DMS 273 (cell line): ENCODE results near the gene DNAH11.
A peak's percentile ranks its signal among the peaks of the same experiment; 100 is the strongest.
"Not testable (repeated sequence)": the region's sequence is repeated elsewhere in the genome, so short reads cannot be mapped to it uniquely, and the experiment has no call there.

Experiments
- DNase-seq: peaks from one replicate; lab custom pipeline; 2025; ENCODE audit not compliant: unreplicated experiment; lab: John Stamatoyannopoulos, UW

The DNAH11 gene

GRCh38 chr7:21916176-21916575 lies 373.3 kb downstream of the DNAH11 start:
- DNase-seq = no peak

DNA sequence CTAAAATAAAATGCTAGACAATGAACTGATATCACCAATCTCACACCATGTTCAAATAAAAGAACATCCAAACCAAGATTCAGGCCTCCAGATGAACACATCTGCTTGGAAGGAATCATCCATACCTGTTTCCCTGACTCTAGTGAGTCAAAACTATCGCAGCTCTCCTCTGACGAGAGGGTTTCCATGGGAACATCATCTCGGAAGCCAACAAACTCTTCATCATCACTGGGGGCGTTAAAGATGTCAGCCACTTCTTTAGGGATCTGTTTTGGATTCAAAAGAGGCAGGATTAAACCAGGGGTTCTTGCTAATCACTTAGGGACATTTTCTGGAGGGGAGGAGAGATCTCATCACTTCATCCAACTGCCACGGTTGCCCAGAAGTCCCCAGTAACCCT lies 373.8 kb downstream of the DNAH11 start:
- DNase-seq = no peak

DNA sequence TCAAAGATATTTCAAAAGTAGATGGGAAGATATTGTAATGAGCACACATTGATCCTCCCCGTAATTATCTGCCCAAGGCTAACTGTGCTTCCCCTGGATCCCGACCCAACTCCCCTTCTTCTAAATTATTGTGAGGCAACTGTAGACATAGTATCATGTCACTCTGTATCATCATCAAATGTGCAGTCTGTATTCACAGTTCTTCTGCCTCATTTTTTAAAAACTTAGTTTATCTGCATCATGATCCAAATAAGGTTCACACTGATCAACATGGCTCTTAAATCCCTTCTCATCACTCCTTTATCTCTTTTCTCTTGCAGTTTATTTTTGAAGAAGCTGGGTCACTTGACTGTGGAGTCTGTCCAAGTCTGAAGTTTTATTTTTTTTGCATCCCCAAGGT lies 375.4 kb downstream of the DNAH11 start:
- no peak for DNase-seq

- no peak for DNase-seq
These were observed 378.1 kb downstream of the DNAH11 start for GRCh38 chr7:21920936-21921335.

GRCh38 chr7:21922605-21923004 lies 379.8 kb downstream of the DNAH11 start:
- DNase-seq = no peak

DNA sequence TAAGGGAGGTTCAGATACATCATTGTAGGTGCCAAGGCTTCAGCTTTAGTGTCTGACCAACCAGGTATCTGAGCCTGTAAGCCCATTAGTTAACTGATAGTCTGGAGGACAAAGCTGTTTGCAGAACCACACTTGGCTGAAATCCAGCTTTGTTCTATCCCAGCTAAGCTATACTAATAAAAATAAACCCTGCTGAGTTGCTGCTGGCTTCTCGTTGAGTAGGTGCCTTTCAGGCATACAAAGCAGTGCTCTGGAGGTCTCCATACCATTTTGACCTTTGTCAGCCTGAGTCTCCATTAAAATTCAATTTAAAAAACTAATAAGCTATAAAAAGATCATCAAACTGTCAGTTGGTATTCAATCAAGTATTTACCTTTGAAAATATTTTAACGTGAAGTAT lies 380.8 kb downstream of the DNAH11 start:
- peak; percentile 45 for DNase-seq

DNA sequence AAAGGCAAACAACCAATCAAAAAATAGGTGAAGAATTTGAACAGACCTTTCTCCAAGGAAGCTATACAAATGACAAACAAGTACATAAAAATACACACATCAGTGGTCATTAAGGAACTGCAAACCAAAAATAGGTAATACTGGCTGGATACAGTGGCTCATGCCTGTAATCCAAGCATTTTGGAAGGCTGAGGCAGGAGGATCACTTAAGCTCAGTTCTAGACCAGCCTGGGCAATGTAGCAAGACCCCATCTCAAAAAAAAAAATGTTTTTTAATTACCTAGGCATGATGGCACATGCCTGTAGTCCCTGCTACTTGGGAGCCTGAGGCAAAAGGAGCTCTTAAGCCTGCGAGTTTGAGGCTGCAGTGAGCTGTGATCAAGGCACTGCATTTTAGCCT lies 383.6 kb downstream of the DNAH11 start:
- DNase-seq = no peak

DNA sequence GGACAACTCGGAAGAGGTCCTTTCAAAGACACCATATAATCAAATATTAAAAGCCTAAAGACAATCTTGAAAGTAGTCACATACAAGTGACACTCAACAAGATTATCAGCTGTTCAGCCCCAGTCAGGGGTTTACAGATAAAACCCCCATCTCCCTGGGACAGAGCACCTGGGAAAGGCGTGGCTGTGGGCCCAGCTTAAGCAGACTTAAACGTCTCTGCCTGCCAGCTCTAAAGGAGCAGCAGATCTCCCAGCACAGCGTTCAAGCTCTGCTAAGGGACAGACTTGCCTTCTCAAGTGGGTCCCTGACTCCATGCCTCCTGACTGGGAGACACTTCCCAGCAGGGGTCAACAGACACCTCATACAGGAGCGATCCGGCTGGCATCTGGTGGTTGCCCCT lies 384.9 kb downstream of the DNAH11 start:
- DNase-seq = no peak

GRCh38 chr7:21933293-21933692 lies 390.5 kb downstream of the DNAH11 start:
- DNase-seq = not testable (repeated sequence)

GRCh38 chr7:21934808-21935207 lies 392.0 kb downstream of the DNAH11 start:
- no peak for DNase-seq

DNA sequence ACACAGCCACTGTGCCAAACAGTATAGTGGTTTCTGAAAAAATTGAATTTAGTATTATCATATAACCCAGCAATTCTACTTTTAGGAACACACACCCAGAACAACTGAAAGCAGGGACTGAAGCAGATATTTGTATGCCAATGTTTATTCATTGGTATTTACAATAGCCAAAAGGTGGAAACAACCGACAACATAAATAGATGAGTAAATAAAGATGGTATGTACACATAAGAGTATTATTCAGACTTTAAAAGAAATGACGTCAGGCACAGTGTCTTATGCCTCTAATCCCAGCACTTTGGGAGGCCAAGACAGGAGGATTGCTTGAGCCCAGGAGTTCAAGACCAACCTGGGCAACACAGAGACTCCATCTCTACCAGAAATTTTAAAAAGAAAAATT lies 395.6 kb downstream of the DNAH11 start:
- no peak for DNase-seq

GRCh38 chr7:21939136-21939857 lies 396.5 kb downstream of the DNAH11 start:
- DNase-seq = peak; percentile 55

- DNase-seq = peak; percentile 47
These were observed 397.1 kb downstream of the DNAH11 start for GRCh38 chr7:21939858-21940372.

GRCh38 chr7:21941611-21942141 lies 398.8 kb downstream of the DNAH11 start:
- DNase-seq = peak; percentile 24

GRCh38 chr7:21942955-21943354 lies 400.1 kb downstream of the DNAH11 start:
- no peak for DNase-seq

GRCh38 chr7:21943436-21943835 lies 400.6 kb downstream of the DNAH11 start:
- no peak for DNase-seq

DNA sequence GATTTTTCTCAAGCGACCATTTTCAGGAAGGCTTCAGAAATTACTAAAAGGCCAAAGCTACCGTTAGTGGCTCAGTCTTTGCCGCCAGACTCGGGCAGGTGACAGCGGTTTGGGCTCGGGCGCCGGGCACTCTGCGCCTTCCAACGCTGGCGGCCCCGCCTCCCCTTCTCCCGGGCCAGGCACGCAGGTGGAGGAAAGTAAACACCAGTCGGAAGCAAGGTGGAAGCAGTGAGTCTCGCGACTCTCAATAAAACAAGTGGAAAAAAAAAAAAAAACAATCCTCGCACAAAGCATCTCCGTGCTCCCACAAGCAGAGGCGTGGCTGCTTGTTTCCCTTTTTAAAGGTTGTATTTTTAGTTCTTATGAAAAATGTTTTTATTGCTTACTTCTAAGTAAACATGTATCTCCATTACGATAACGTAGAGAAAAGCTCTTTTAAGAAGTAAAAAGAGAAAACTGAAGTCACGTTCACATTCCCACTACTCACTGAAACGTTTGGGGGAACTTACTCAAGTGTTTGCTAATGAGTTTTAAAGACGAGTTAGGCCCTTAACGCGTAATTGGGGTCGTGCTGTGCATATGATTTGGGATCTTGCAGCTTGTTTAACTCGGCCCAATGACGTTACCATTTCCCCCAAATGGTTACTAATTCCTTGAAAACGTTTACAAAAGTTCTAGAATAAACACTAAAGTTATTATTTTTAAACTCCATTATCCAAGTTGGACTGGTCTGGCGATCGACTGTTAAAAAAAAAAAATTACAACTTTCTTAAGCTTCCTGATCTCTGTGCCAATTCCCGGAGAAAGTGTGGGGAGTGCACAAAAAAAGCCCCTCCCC lies 402.0 kb downstream of the DNAH11 start:
- peak; percentile 81 for DNase-seq

DNA sequence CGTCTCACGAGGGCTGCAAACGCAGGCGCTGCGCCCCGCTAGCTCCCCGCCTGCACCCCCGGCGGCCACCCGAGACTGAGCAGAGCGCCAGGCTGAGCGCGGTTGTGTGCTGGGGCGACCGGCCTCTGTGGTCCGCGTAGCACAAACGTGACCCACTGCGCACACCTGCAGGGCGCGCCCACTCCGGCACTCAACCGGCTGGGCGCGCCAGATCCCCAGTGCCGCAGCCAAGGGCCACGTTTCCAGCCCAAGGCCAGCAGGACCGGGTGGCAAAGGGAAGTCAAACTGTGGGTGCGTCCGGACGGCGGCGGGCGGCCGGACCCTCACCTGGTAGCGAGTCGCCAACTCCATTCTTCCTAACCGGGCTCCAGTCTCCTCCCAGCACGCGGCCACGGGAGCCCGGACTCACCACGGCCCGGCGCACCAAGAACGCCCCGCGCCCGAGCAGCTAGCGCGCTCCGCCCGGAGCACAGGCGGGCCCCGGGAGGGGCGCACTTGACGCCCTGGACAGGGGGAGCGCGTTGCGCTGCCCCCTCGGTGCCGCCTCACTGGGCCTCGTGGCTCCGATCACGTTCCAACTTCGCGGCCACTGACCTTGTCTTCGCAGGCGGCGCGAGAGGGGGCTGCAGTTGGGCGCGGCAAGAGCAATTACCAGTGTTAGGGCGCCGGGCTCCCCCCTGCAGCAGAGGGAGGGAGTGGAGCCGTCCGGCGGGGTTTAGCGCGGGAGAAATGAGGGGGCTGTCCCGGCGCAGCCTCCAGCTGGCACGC lies 402.8 kb downstream of the DNAH11 start, which contains the start of gene CDCA7L:
Gene CDCA7L, minus strand, starts transcription at position 446 of the 768 bp plus-strand sequence. Its CDS starts 95 bp downstream, at position 351.
- peak; percentile 97 for DNase-seq

DNA sequence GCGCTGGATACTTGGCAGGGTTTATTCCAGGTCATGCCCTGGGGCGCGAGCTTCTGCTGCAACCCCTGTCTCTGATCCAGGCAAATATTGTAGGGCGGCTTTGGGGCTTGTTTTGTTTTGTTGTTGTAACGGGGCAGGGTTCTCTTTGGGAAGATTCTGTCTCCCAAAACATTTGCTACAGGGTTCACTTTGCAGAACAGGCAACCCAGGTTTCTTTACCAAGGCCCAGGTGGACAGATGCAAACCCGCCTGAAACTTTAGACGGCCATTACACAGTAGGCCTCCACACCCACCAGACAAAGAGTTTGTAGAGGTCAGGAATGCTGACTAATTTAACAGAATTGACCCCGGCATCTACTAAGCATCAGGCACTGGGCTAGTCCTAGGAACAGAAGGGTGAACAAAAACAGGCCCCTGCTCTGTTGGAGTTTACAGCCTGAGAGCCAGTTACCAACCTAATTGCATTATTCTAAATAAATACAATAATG lies 403.4 kb downstream of the DNAH11 start:
- no peak for DNase-seq

GRCh38 chr7:21947056-21947455 lies 404.2 kb downstream of the DNAH11 start:
- peak; percentile 21 for DNase-seq

- no peak for DNase-seq
These were observed 405.1 kb downstream of the DNAH11 start for GRCh38 chr7:21947946-21948345.
